ENCODE results near the gene SLC25A47. TPM values are rescaled to one million over a fixed set of nuclear protein-coding genes. Genes with fewer than 3 reads are reported as not detected.

The SLC25A47 gene
- total RNA-seq, 2 experiments from 2014 or later = not detected

GRCh38 chr14:100372357-100373048, 49.4 kb downstream of the SLC25A47 start:
- Mint-ChIP-seq H3K36me3 (ENCODE audit: low read depth) (peaks cover 80% of the 10 kb centered on the region), H3K9me3 (ENCODE audit: low read depth) (no peaks in the 10 kb centered on the region), H3K27me3 (no peaks in the 10 kb centered on the region), H3K4me3 (peak overlapping the region; percentile 99), H3K4me1 (peaks cover 67% of the 10 kb centered on the region), H3K27ac (peak overlapping the region; percentile 98)
- ATAC-seq (no peak), DNase-seq (no peak)
- CTCF ChIA-PET = interaction anchor here (0.6 to 1.5 kb wide), 5 partner anchors 10 to 973 kb away, joined by 3 to 4 read pairs (median 3); no protein-coding TSS in a partner anchor
- POLR2A ChIA-PET = interaction anchor here (0.6 to 1.3 kb wide), 4 partner anchors 10 to 89 kb away, joined by 3 to 6 read pairs (median 5); no protein-coding TSS in a partner anchor
- intact Hi-C loops (cut with DNase I, micrococcal nuclease) = loop anchor here (5.0 to 10.0 kb wide), 4 partner anchors 35 to 1712 kb away; partner anchors contain the start of genes CCNK (in 1 of the 2), CYP46A1 (in 1 of the 2), HSP90AA1 (in 1 of the 2) and SETD3 (in 1 of the 2)

GRCh38 chr14:100374270-100374669, 51.1 kb downstream of the SLC25A47 start:
- ATAC-seq (no peak), DNase-seq (no peak)
- no peaks in the 10 kb centered on the region for H3K9me3 Mint-ChIP-seq (ENCODE audit: low read depth)
- peak overlapping the region; percentile 99 for H3K4me3 Mint-ChIP-seq
- H3K27ac Mint-ChIP-seq = peak overlapping the region; percentile 98
- POLR2A ChIA-PET = interaction anchor here (0.9 to 1.6 kb wide), 4 partner anchors 10 to 133 kb away, joined by 3 to 5 read pairs (median 3); no protein-coding TSS in a partner anchor
- H3K4me1 Mint-ChIP-seq = peaks cover 55% of the 10 kb centered on the region
- H3K27me3 Mint-ChIP-seq = no peaks in the 10 kb centered on the region
- peaks cover 62% of the 10 kb centered on the region for H3K36me3 Mint-ChIP-seq (ENCODE audit: low read depth)
- intact Hi-C loops (cut with DNase I, micrococcal nuclease) = loop anchor here (1.0 to 10.0 kb wide), 7 partner anchors 37 to 1711 kb away; partner anchors contain the start of genes CCNK (in 2 of the 2), SETD3 (in 2 of the 2), CYP46A1 (in 1 of the 2) and HSP90AA1 (in 1 of the 2)
- CTCF ChIA-PET = no interaction called here

- CTCF ChIA-PET = interaction anchor here (0.6 to 1.3 kb wide), 5 partner anchors 47 to 774 kb away, joined by 3 to 5 read pairs (median 3); no protein-coding TSS in a partner anchor
- DNase-seq = peak; percentile 29
- intact Hi-C loops (cut with DNase I, micrococcal nuclease) = loop anchor here (1.0 to 10.0 kb wide), 14 partner anchors 33 to 1987 kb away; partner anchors contain the start of genes CCNK (in 2 of the 2), SETD3 (in 2 of the 2), CCDC85C (in 1 of the 2) and CINP (in 1 of the 2)
- Mint-ChIP-seq H3K36me3 (ENCODE audit: low read depth) (peaks cover 57% of the 10 kb centered on the region), H3K4me3 (peak overlapping the region; percentile 99), H3K9me3 (ENCODE audit: low read depth) (no peaks in the 10 kb centered on the region), H3K27me3 (no peaks in the 10 kb centered on the region), H3K27ac (peak overlapping the region; percentile 98), H3K4me1 (peaks cover 50% of the 10 kb centered on the region)
- ATAC-seq = no peak
- POLR2A ChIA-PET = interaction anchor here (0.6 to 1.3 kb wide), 13 partner anchors 9 to 1449 kb away, joined by 3 to 6 read pairs (median 4); partner anchors contain the start of genes DEGS2 and EVL
Measured at GRCh38 chr14:100374876-100375265, 51.7 kb downstream of the SLC25A47 start.

GRCh38 chr14:100375266-100375962, 52.3 kb downstream of the SLC25A47 start:
- peak overlapping the region; percentile 98 for H3K27ac Mint-ChIP-seq
- POLR2A ChIA-PET = interaction anchor here (0.6 to 1.3 kb wide), 13 partner anchors 10 to 1449 kb away, joined by 3 to 6 read pairs (median 4); partner anchors contain the start of genes DEGS2 and EVL
- no peaks in the 10 kb centered on the region for H3K9me3 Mint-ChIP-seq (ENCODE audit: low read depth)
- ATAC-seq = peak; percentile 69
- peak overlapping the region; percentile 99 for H3K4me3 Mint-ChIP-seq
- CTCF ChIA-PET = interaction anchor here (0.6 to 1.3 kb wide), 7 partner anchors 46 to 775 kb away, joined by 3 to 5 read pairs (median 3); no protein-coding TSS in a partner anchor
- H3K4me1 Mint-ChIP-seq = peaks cover 45% of the 10 kb centered on the region
- DNase-seq = peak; percentile 96
- H3K36me3 Mint-ChIP-seq (ENCODE audit: low read depth) = peaks cover 52% of the 10 kb centered on the region
- intact Hi-C loops (cut with DNase I, micrococcal nuclease) = loop anchor here (1.0 to 10.0 kb wide), 12 partner anchors 33 to 1987 kb away; partner anchors contain the start of genes CCNK (in 2 of the 2), SETD3 (in 2 of the 2), CCDC85C (in 1 of the 2) and CINP (in 1 of the 2)
- H3K27me3 Mint-ChIP-seq = no peaks in the 10 kb centered on the region

- ATAC-seq (peak; percentile 70), DNase-seq (peak; percentile 96)
- Mint-ChIP-seq H3K4me3 (peak within 1 kb of the TSS; percentile 99), H3K36me3 (ENCODE audit: low read depth) (peaks cover 44% of the 10 kb centered on the region), H3K9me3 (ENCODE audit: low read depth) (no peaks in the 10 kb centered on the region), H3K4me1 (peaks cover 37% of the 10 kb centered on the region), H3K27ac (peak within 1 kb of the TSS; percentile 98), H3K27me3 (no peaks in the 10 kb centered on the region)
- ChIA-PET POLR2A (interaction anchor here (0.5 to 1.3 kb wide), 3 partner anchors 88 to 1448 kb away, joined by 4 to 6 read pairs (median 5); partner anchors contain the start of gene EVL), CTCF (interaction anchor here (0.7 to 1.3 kb wide), 3 partner anchors 46 to 270 kb away, joined by 3 read pairs; no protein-coding TSS in a partner anchor)
- intact Hi-C loops (cut with DNase I, micrococcal nuclease) = loop anchor here (1.0 to 10.0 kb wide), 19 partner anchors 34 to 1986 kb away; partner anchors contain the start of genes CCNK (in 2 of the 2), SETD3 (in 2 of the 2), CCDC85C (in 1 of the 2) and CINP (in 1 of the 2)
Measured at GRCh38 chr14:100375963-100376735, 53.0 kb downstream of the SLC25A47 start, which contains the start of gene WDR25. Gene WDR25 (plus strand): TSS chr14:100376485.

- intact Hi-C loops (cut with DNase I, micrococcal nuclease) = loop anchor here (1.0 to 10.0 kb wide), 13 partner anchors 34 to 1986 kb away; partner anchors contain the start of genes CCNK (in 1 of the 2), CINP (in 1 of the 2), CYP46A1 (in 1 of the 2) and HSP90AA1 (in 1 of the 2)
- no peak for ATAC-seq
- no peak for DNase-seq
- H3K9me3 Mint-ChIP-seq (ENCODE audit: low read depth) = no peaks in the 10 kb centered on the region
- H3K27ac Mint-ChIP-seq = peak overlapping the region; percentile 98
- H3K36me3 Mint-ChIP-seq (ENCODE audit: low read depth) = peaks cover 41% of the 10 kb centered on the region
- CTCF ChIA-PET = interaction anchor here (1.1 to 1.2 kb wide), 3 partner anchors 10 to 134 kb away, joined by 3 to 4 read pairs (median 3); no protein-coding TSS in a partner anchor
- peaks cover 33% of the 10 kb centered on the region for H3K4me1 Mint-ChIP-seq
- no peaks in the 10 kb centered on the region for H3K27me3 Mint-ChIP-seq
- H3K4me3 Mint-ChIP-seq = peak overlapping the region; percentile 99
- POLR2A ChIA-PET = interaction anchor here (0.5 kb wide), 1 partner anchor 89 kb away, joined by 4 read pairs; no protein-coding TSS in a partner anchor
Measured at GRCh38 chr14:100376751-100377171, 53.6 kb downstream of the SLC25A47 start.

Small RNAs within 50 kb of the gene (microRNA-seq; reads per million reads assigned to microRNA genes)
- gene MIR345 (ENCODE audit: borderline replicate concordance) = 17.6 reads per million, percentile 41 among the genes with 10 or more reads in this experiment
- not detected for gene MIR6764 (ENCODE audit: borderline replicate concordance)

Other genes with a start within 250 kb of the SLC25A47 start
- gene DEGS2, start 163.7 kb upstream of the SLC25A47 start, total RNA-seq = 1 to 10 TPM; 2.6 to 2.8 TPM
- 100 to 1,000 TPM in 1 of 2 experiments, 10 to 100 TPM in 1; 99.7 to 104 TPM for gene YY1, start 84.2 kb upstream of the SLC25A47 start, total RNA-seq
- gene SLC25A29, start 16.9 kb upstream of the SLC25A47 start, total RNA-seq = 1 to 10 TPM; 5.4 to 5.8 TPM
- gene WDR25, start 53.1 kb downstream of the SLC25A47 start, total RNA-seq = 10 to 100 TPM in 1 of 2 experiments, 1 to 10 TPM in 1; 7.9 to 11.3 TPM

Data from activated CD4-positive, alpha-beta T cell treated with anti-CD3 and anti-CD28 coated beads for 36 hours (primary cell).